HG03060 (cell line): ENCODE measurements around the gene FMNL3.

Experiments
- ATAC-seq: cut with Tn5 transposase; IDR thresholded peaks from one replicate; pipeline ENCODE4 v1.9.1; 2021; ENCODE audit warnings: low read depth, moderate number of reproducible peaks; ENCODE audit not compliant: unreplicated experiment

The FMNL3 gene

GRCh38 chr12:49678711-49679110 is 28.5 kb downstream of the FMNL3 start:
- no peak for ATAC-seq

DNA sequence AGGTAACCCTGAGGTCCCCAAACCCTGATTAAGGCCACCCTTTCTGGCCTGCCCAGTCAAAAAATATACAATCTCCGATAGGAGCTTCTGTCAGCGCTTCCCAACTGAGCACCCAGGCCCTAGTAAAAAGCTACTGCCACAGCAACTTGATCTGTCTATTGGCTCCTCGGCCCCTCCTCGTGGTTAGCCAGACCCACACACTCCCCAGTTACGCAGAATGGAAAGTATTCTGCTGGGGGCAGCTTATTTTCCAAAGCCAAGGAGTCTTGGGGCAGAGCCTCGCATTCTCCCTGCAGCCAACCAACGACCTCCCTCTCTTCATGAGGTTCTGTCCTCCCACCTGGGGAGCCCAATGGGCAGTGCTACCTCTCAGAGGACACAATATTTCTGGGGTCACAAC is 32.1 kb downstream of the FMNL3 start:
- ATAC-seq: no peak

GRCh38 chr12:49674318-49674981 is 32.8 kb downstream of the FMNL3 start:
- ATAC-seq: no peak

GRCh38 chr12:49673446-49674317 is 33.5 kb downstream of the FMNL3 start:
- no peak for ATAC-seq

- ATAC-seq: no peak
Measured at GRCh38 chr12:49672301-49673217, 34.6 kb downstream of the FMNL3 start.

DNA sequence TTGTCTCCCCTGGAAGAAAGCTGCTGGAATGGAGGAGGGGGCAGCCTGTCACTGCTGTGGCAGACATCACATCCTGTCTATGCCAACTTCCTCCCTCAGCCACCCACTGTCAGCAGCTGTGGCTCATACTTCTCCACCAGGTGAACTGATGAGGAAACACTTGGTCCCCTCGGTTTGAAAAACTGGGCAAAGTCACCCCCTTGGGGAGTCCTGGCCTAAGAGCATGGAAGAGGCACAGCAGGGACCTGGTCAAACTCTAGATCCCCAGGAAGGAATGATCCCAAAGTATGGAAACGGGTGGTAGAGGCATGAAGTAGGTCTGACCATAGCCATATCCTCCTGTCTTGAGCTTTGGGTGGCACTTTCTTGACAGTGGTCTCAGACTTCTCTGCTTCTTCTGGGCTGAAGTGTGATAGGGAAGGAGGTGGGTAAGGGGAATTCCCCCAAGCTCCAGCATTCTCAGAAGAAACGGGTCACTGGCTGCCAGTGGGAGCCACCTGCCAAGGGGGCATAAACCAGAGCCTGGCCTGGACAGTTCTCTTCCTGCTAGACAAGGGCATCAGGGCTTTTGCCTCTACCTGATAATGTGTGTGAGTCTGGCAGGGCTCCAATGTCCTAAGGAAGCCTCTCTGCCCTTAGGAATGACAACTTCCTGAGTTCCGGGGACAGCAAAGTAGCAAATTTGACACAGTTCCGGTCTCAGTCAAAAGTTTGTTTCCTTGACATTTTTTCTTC is 36.0 kb downstream of the FMNL3 start:
- ATAC-seq: no peak

GRCh38 chr12:49669796-49670195 is 37.4 kb downstream of the FMNL3 start:
- ATAC-seq: no peak

GRCh38 chr12:49667325-49668090 is 39.7 kb downstream of the FMNL3 start:
- no peak for ATAC-seq

DNA sequence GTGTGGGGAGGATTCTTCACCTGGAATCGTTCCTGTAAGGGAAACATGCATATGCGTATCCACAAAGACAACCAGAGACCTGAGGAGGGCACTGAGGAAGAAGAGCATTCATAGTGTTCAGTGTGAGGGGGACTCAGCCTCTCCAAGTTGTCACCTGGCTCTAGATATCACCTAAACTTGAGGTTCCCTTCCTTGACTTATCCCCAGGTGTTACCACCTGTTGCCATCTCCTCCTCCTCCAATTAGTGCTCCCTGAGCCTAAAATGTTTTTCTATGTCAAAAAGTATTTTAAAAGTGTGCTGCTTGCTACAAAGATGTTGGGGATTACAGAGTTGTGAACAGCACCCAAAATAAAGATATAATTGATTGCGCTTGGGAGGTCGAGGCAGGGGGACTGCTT is 41.0 kb downstream of the FMNL3 start:
- ATAC-seq: no peak

DNA sequence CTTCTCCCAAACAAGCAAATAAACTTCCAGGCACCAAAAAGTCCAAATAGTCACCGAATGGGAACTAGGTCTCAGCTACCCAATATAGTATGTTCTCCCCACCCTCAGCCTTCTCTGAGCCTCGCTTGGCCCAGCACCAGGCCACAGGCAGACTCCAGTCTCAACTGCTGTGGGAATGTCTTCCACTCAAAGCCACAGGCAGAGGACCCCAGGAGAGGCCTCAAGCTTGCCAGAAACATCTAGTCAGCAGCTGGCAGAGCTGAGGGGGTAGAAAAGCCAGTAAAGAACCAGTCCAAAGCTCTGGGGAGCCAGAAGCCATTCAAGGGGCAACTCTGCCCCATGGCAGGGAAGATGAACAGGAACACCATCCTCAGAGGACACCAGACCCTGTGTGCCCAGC is 41.8 kb downstream of the FMNL3 start:
- ATAC-seq: no peak

- no peak for ATAC-seq
Measured at GRCh38 chr12:49664591-49665239, 42.5 kb downstream of the FMNL3 start.

DNA sequence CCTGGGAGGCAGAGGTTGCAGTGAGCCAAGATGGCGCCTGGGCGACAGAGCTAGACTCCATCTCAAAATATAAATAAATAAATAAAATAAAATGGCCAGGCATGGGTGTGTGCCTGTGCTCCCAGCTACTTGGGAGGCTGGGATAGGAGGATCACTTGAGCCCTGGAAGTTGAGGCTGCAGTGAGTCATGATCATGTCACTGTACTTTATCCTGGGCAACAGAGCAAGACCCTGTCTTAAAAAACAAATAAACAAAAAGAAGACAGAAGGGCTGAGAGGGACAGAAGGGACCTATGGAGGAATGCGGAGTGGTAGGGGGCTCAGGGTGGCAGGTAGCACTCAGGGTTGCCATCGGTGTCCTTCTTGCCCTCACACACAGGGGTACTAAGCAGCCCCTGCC is 43.0 kb downstream of the FMNL3 start:
- ATAC-seq: no peak

- ATAC-seq: peak; percentile 40
Measured at GRCh38 chr12:49662998-49663843, 44.0 kb downstream of the FMNL3 start.

- no peak for ATAC-seq
Measured at GRCh38 chr12:49661746-49662145, 45.5 kb downstream of the FMNL3 start.

DNA sequence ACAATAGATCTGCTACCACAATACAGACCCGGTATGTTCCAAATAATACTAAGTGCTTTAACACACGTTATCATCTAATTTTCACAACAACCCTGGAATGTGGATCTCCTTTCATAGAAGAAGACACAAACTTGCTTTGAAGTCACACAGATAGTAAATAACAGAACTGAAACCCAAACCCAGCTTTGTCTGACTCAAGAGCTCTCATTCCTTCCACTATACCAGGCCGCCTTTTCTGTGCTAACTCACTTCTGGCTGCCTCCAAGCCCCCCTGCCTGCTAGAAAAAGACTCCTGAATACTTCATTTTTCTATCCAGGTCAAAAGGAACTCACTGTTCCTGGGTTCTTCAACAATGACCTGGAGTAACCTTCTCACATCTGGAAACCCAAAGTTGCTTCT is 46.0 kb downstream of the FMNL3 start:
- ATAC-seq: no peak

- no peak for ATAC-seq
Measured at GRCh38 chr12:49659753-49660152, 47.5 kb downstream of the FMNL3 start.

DNA sequence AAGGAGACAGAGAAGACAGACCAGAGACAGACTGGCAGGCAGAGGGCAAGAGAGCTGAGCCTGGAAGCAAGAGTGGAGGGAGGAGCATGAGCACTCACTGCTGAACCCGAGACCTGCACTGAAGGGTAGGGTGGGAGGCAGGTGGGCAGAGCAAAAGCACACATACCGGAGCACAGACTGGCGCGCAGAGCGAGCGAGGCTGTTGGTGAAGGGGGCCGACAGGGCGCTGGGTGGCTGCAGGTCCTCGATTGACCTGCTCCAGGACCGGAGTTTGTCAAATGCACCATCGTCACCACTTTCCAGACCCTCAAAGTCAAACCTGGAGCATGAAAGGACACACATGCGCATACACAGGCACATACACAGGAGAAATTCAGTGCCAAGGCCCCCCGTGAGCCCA is 48.9 kb downstream of the FMNL3 start:
- no peak for ATAC-seq

DNA sequence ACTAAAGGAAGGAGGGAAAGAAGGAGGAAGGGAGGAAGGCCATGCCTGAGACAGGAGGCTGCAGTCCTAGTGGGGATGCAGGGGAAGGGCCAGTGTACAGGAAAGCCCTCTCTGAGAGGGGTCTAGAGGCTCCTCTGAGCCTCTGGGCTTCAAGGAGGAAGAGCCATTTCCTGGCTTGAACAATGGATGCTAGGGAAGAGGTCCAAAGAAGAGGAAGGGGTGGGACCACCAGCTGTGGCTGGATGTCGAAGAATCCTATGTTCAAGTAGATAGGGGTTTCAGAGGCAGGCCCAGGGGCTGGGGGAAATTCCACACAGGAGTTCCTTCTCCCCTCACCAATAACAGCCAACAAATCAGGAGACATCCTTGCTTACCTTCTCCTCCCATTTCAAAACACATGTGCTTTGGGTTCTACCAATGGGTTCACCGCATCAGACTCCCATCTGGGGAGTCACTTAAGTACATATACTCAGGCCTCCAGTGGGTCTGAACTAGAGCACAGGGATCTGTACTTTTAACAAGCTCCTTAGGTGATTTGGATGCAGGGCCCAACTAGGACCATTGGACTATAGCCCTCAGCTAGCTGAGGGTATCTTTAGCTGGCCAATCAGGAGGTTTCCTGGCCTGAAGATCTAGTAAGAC is 51.5 kb downstream of the FMNL3 start:
- ATAC-seq: no peak
